ENCODE data around the gene HOXC6. TPM values are rescaled to one million over a fixed set of nuclear protein-coding genes. Genes with fewer than 3 reads are reported as not detected.

The HOXC6 gene
- total and polyA plus RNA-seq, 10 of the 15 experiments (the other 5 are each of a cell fraction or from before 2014, with no cell fraction given): 0.02 to 0.55 (median 0.45) TPM; not detected in 4

- Histone ChIP-seq H3K27ac (ENCODE audit: control insufficient read depth, insufficient read depth) (no peak overlapping the region), H3K79me2 (ENCODE audit: control insufficient read depth, insufficient read depth, low read length) (no peaks in the 10 kb centered on the region), H3K4me2 (ENCODE audit: control insufficient read depth, insufficient read depth) (no peak overlapping the region), H4K20me1 (ENCODE audit: control insufficient read depth, insufficient read depth) (no peaks in the 10 kb centered on the region), H3K9ac (ENCODE audit: control insufficient read depth, insufficient read depth, low read length) (no peak overlapping the region), H2AFZ (ENCODE audit: control insufficient read depth, low read depth, low read length) (no peak overlapping the region), H3K27me3 (replicated peaks in 1 of 2; ENCODE audit: control insufficient read depth in 2 of 2, insufficient read depth in 2 of 2, low read length in 1 of 2) (peaks cover 1 to 25% of the 10 kb centered on the region in 2 experiments), H3K9me3 (replicated peaks; ENCODE audit: control insufficient read depth, insufficient read depth, low read length) (no peaks in the 10 kb centered on the region; the same call in 2 of the 3 replicates), H3K4me3 (no peak overlapping the region), H3K36me3 (ENCODE audit: control insufficient read depth in 2 of 2, insufficient read depth in 2 of 2, low read length in 1 of 2) (no peaks in the 10 kb centered on the region), H3K4me1 (ENCODE audit: control insufficient read depth, insufficient read depth, low read length) (peaks cover 9% of the 10 kb centered on the region; the same call in 1 of the 2 replicates)
- POLR2A ChIA-PET: interaction anchor here (1.5 kb wide), 1 partner anchor 15 kb away, joined by 4 read pairs; no protein-coding TSS in a partner anchor
- FAIRE-seq (no peak), DNase-seq (ENCODE audit: low read depth, low spot score) (no peak), ATAC-seq (peak; percentile 61)
- no TSS peak for BruUV-seq (replicated peaks)
- CTCF ChIA-PET: interaction anchor here (1.0 to 7.9 kb wide), 4 partner anchors 18 to 155 kb away, joined by 3 to 86 read pairs (median 10); partner anchors contain the start of genes HOXC4 and SMUG1
- in situ Hi-C loops (cut with MboI): no loop called here
- RAD21 ChIA-PET (ENCODE audit: unreplicated experiment): interaction anchor here (12.6 kb wide), 1 partner anchor 154 kb away, joined by 222 read pairs; the partner anchor contains the start of gene SMUG1
- WGBS (ENCODE audit: insufficient coverage, insufficient replicate concordance, low lambda C conversion rate, missing lambda C conversion rate): 29% methylated on average over 14 of the region's 14 CpGs
- intact Hi-C loops (cut with micrococcal nuclease; ENCODE audit: unreplicated experiment): no loop called here
- SMC1A ChIA-PET (ENCODE audit: uncharacterized antibody, unreplicated experiment): interaction anchor here (5.5 kb wide), 1 partner anchor 154 kb away, joined by 126 read pairs; the partner anchor contains the start of gene SMUG1
- TF ChIP-seq SMAD1 (IDR thresholded peaks at IDR 0.05; ENCODE audit: low read depth, partially characterized antibody) (no peak), ETV6 (conservative IDR thresholded peaks at IDR 0.05 in 1 of 2, IDR thresholded peaks at IDR 0.05 in 1 of 2; ENCODE audit: borderline replicate concordance in 1 of 2, low read depth in 1 of 2) (no peak), CTCF (IDR thresholded peaks at IDR 0.05 in 2 of 3, conservative IDR thresholded peaks at IDR 0.05 in 1 of 3; ENCODE audit: control insufficient read depth in 2 of 3, extremely low read depth in 1 of 3, insufficient read depth in 1 of 3, low read depth in 3 of 3, low read length in 3 of 3) (0 out of 6 replicates have a peak, but pooled peaks of 1 of the 3 experiments have one; percentile 3), RELA (IDR thresholded peaks at IDR 0.05; ENCODE audit: borderline replicate concordance, partially characterized antibody) (no peak), MEF2B (IDR thresholded peaks at IDR 0.05; ENCODE audit: partially characterized antibody, poor library complexity, severe bottlenecking) (peak; percentile 58)
Measured at GRCh38 chr12:54036620-54037359, 8.6 kb downstream of the HOXC6 start.

All from GM12878 (cell line).